Sigmoid colon (tissue), 7 donors: Measurements from ENCODE around the gene VAV3. TPM values are rescaled to one million over a fixed set of nuclear protein-coding genes. Genes with fewer than 3 reads are reported as not detected.

Source experiments
- DNase-seq: peaks from one replicate; pipeline ENCODE4 v3.0.0-alpha.2; 2019
- H3K27ac ChIP-seq, 4 donors: fragments of 200-600 bp; sonication (generic); one replicate each; pipeline ENCODE4 v1.5.1; 2016 to 2019; ENCODE audit warnings: mild to moderate bottlenecking in 1 of 4
- H3K27me3 ChIP-seq, 3 donors: fragments of 200-600 bp; sonication (generic); one replicate each; pipeline ENCODE4 v1.5.1; 2019; ENCODE audit warnings: mild to moderate bottlenecking in 1 of 3
- H3K36me3 ChIP-seq, 4 donors: fragments of 200-600 bp; sonication (generic); one replicate each; pipeline ENCODE4 v1.5.1; 2016 to 2019
- H3K4me1 ChIP-seq, 4 donors: fragments of 200-600 bp; sonication (generic); one replicate each; pipeline ENCODE4 v1.5.1; 2017 to 2019
- H3K4me3 ChIP-seq, 4 donors: fragments of 200-600 bp; sonication (generic); one replicate each; pipeline ENCODE4 v1.5.1; 2017 to 2019; ENCODE audit warnings: mild to moderate bottlenecking in 2 of 4, moderate library complexity in 1 of 4
- H3K9me3 ChIP-seq, 4 donors: fragments of 200-600 bp in 3 of 4; sonication (generic) in 3 of 4; one replicate each; pipeline versions ENCODE4 v1.5.1 to v1.6.1; 2013 to 2019
- CTCF ChIP-seq, 4 experiments: fragments of 450-650 bp in 3 of 4; fragments of 200-600 bp in 1 of 4; IDR thresholded peaks; one replicate each; pipeline ENCODE4 v1.5.1; 2016 to 2019; ENCODE audit warnings: antibody characterized with exemption in 4 of 4, mild to moderate bottlenecking in 3 of 4, moderate library complexity in 2 of 4
- EP300 ChIP-seq, 4 donors: sonication (generic); formaldehyde crosslinking; IDR thresholded peaks; one replicate each; pipeline ENCODE4 v1.6.1; 2017; ENCODE audit warnings: antibody characterized with exemption in 4 of 4
- POLR2A ChIP-seq, 2 donors: fragments of 450-650 bp; IDR thresholded peaks; one replicate each; pipeline ENCODE4 v1.6.1; 2016; ENCODE audit warnings: antibody characterized with exemption in 2 of 2, mild to moderate bottlenecking in 2 of 2, moderate library complexity in 2 of 2
- POLR2AphosphoS5 ChIP-seq, 4 donors: sonication (generic); formaldehyde crosslinking; IDR thresholded peaks; one replicate each; pipeline ENCODE4 v1.6.1; 2017; ENCODE audit warnings: antibody characterized with exemption in 4 of 4
- WGBS, 2 donors: extraction: QIAGEN DNeasy Blood & Tissue Kit; methylation state at CpG; one replicate each; pipeline ENCODE4 v1.1.7; 2013; 5-methylcytosine and 5-hydroxymethylcytosine counted together
- intact Hi-C: fragments of 100-400 bp; cut with DNase I; formaldehyde crosslinking; loops from one replicate; pipeline ENCODE4 v1.15.1; 2023
- polyA plus RNA-seq, 3 donors: library from polyadenylated mRNA; stranded (reverse); fragments of 200-250 nt; gene quantifications; one replicate each; pipeline ENCODE4 v1.2.3, GENCODE V29; 2013
- total RNA-seq, 4 donors: library from RNA; depleted of rRNA; stranded (reverse); fragments of >200 nt; gene quantifications; one replicate each; pipeline ENCODE4 v1.1.0, GENCODE V29; 2016
- donor health status: healthy with polysubstance abuse.
- donor health status: Bipolar disorder and iron deficiency.
- donor health status: healthy.

The VAV3 gene
- total and polyA plus RNA-seq, 7 donors, result 3.5 to 72.1 (median 17.3) TPM

GRCh38 chr1:107949467-107950253, 15.3 kb downstream of the VAV3 start:
- TF ChIP-seq EP300 (IDR thresholded peaks at IDR 0.05), result no peak
- no peak for TF ChIP-seq POLR2A (IDR thresholded peaks at IDR 0.05)
- TF ChIP-seq CTCF (IDR thresholded peaks at IDR 0.05), result no peak
- TF ChIP-seq POLR2AphosphoS5 (IDR thresholded peaks at IDR 0.05), result no peak
- no peak for DNase-seq
- Histone ChIP-seq H3K36me3 (no peaks in the 10 kb centered on the region), H3K4me1 (no peaks in the 10 kb centered on the region), H3K4me3 (no peak overlapping the region), H3K27ac (no peak overlapping the region), H3K27me3 (no peaks in the 10 kb centered on the region), H3K9me3 (no peaks in the 10 kb centered on the region)
- intact Hi-C loops, result no loop called here
- WGBS, 2 donors, result 35 to 37% methylated on average over 3 of the region's 3 CpGs

- H3K27ac ChIP-seq, result no peak overlapping the region
- no peaks in the 10 kb centered on the region for H3K36me3 ChIP-seq
- TF ChIP-seq POLR2AphosphoS5 (IDR thresholded peaks at IDR 0.05) (no peak), POLR2A (IDR thresholded peaks at IDR 0.05) (no peak), CTCF (IDR thresholded peaks at IDR 0.05) (no peak), EP300 (IDR thresholded peaks at IDR 0.05) (no peak)
- intact Hi-C loops, result no loop called here
- DNase-seq, result no peak
- no peaks in the 10 kb centered on the region for H3K27me3 ChIP-seq
- H3K4me1 ChIP-seq, result no peaks in the 10 kb centered on the region
- H3K4me3 ChIP-seq, result no peak overlapping the region
- H3K9me3 ChIP-seq, result no peaks in the 10 kb centered on the region
These were observed 18.2 kb downstream of the VAV3 start for GRCh38 chr1:107946794-107947193.

- intact Hi-C loops, result no loop called here
These were observed 21.3 kb downstream of the VAV3 start for GRCh38 chr1:107943694-107944093.

GRCh38 chr1:107942814-107943213, 22.2 kb downstream of the VAV3 start:
- H3K27ac ChIP-seq, result no peak overlapping the region
- no peaks in the 10 kb centered on the region for H3K4me1 ChIP-seq
- no peaks in the 10 kb centered on the region for H3K36me3 ChIP-seq
- no peaks in the 10 kb centered on the region for H3K9me3 ChIP-seq
- DNase-seq, result no peak
- intact Hi-C loops, result no loop called here
- H3K27me3 ChIP-seq, result no peaks in the 10 kb centered on the region
- no peak overlapping the region for H3K4me3 ChIP-seq
- TF ChIP-seq POLR2AphosphoS5 (IDR thresholded peaks at IDR 0.05) (no peak), CTCF (IDR thresholded peaks at IDR 0.05) (no peak), POLR2A (IDR thresholded peaks at IDR 0.05) (no peak), EP300 (IDR thresholded peaks at IDR 0.05) (no peak)
- 52% methylated on average over 1 of the region's 1 CpG for WGBS, 2 donors

More at GRCh38 chr1:107943694-107944093, 21.3 kb downstream of the VAV3 start:
- 62 to 75% methylated on average over 4 of the region's 4 CpGs for WGBS, 2 donors
- DNase-seq, result no peak
- Histone ChIP-seq H3K4me3 (no peak overlapping the region), H3K9me3 (no peaks in the 10 kb centered on the region), H3K27ac (no peak overlapping the region), H3K27me3 (no peaks in the 10 kb centered on the region), H3K4me1 (no peaks in the 10 kb centered on the region), H3K36me3 (no peaks in the 10 kb centered on the region)
- TF ChIP-seq CTCF (IDR thresholded peaks at IDR 0.05), result no peak
- TF ChIP-seq EP300 (IDR thresholded peaks at IDR 0.05), result no peak
- TF ChIP-seq POLR2A (IDR thresholded peaks at IDR 0.05), result no peak
- TF ChIP-seq POLR2AphosphoS5 (IDR thresholded peaks at IDR 0.05), result no peak

- H3K27ac ChIP-seq, result peak overlapping the region in 1 of 4 donors; percentile 39
- intact Hi-C loops, result no loop called here
- DNase-seq, result no peak
- TF ChIP-seq POLR2AphosphoS5 (IDR thresholded peaks at IDR 0.05), result no peak
- no peak for TF ChIP-seq CTCF (IDR thresholded peaks at IDR 0.05)
- TF ChIP-seq POLR2A (IDR thresholded peaks at IDR 0.05), result no peak
- no peak for TF ChIP-seq EP300 (IDR thresholded peaks at IDR 0.05)
- no peaks in the 10 kb centered on the region for H3K36me3 ChIP-seq
- no peaks in the 10 kb centered on the region for H3K9me3 ChIP-seq
- no peak overlapping the region for H3K4me3 ChIP-seq
- no peaks in the 10 kb centered on the region for H3K27me3 ChIP-seq
- H3K4me1 ChIP-seq, result peaks cover 0 to 2% (median 1%) of the 10 kb centered on the region in 4 donors
These were observed 23.4 kb downstream of the VAV3 start for GRCh38 chr1:107941531-107941930.
